SKM-1 treated with dmso at 0.1 percent for 144 hours (cell line): ENCODE measurements around the gene B3GNT7.
"Not testable (repeated sequence)": the region's sequence is repeated elsewhere in the genome, so short reads cannot be mapped to it uniquely, and the experiment has no call there.

Experiments used
- DNase-seq: peaks from one replicate; lab custom pipeline; 2025; ENCODE audit not compliant: unreplicated experiment; lab: John Stamatoyannopoulos, UW

The B3GNT7 gene

DNA sequence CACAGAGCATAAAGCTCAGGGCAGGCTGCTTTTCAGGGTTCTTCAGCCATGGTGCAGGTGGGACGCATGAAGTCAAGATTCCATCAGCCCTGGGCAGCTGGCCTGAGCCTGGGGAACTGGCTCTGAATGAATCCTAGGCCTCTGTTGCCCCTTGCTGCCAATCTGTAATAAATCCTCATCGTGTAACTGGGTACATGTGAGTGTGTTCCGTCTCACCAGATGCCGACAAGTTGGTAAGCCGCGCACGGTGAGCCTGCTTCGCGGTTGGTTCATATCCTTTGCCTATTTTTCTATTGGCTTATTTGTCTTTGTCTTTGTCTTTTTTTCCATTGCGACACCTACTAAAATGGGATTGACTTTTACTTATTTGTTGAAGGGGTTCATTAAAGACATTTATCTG is 27.7 kb downstream of the B3GNT7 start:
- no peak for DNase-seq

DNA sequence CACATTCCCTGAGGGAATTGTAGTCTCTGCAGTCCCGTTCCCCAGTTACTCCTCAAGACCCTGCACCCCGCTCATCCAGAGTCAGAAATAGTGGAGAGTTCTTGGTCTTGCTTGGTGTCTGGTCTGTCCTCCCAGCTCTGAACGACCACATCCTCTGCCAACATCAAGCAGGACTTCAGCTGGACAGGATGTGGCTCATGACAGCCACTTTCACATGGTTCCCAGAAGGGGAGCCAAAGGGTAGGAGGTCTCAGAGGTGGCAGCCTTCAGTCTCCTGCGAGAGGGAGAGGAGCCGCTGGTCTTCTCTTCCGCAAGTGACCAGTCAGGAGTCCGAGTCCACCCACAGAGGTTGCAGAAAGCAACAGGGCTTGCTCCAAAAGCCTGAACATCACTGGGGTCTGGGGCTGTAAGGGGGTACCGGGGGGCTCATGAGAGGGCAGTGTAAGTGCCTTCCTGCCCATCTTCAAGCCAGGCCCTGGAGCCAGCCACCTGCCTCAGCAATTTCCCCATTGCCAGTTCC is 29.8 kb downstream of the B3GNT7 start:
- DNase-seq: no peak

DNA sequence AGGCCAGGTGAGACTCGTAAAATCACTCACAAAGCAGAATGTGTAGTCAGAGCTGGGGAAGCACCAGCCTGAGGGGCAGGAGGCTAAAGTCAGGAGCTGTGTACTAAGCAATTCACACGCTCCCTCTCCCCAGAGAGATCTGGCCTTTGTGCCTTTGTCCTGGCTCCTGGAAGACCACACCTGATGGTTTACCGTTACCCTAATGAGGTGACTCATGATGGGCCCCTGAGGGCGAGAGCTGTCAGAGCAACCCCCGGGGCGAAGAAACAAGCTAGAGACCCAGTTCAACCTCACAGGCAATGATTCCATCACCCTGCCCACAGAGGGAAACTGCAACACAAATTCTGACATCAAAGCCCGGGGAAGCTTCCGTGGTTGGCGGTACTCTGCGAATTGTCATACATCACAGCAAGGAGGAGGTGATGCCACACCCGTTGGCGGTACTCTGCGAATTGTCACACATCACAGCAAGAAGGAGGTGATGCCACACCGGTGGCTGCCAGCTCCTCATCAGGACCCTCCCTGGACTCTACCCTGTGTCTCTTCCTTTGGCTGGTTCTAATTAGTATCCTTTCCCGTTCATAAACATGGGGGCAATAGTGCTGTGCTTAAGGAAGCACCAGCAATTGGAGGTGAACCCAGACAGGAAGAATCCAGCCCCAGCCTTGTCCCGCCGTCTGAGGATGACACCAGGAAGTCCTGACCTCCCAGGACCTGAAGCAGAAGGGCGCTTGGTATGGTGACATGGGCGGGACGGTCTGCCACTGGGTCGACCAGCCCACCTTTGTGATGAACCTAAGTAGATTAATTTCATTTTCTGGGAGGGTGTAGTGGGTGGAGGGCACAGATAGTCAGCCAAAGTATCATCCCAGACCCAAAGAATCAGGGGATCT is 30.5 kb downstream of the B3GNT7 start:
- DNase-seq: no peak

DNA sequence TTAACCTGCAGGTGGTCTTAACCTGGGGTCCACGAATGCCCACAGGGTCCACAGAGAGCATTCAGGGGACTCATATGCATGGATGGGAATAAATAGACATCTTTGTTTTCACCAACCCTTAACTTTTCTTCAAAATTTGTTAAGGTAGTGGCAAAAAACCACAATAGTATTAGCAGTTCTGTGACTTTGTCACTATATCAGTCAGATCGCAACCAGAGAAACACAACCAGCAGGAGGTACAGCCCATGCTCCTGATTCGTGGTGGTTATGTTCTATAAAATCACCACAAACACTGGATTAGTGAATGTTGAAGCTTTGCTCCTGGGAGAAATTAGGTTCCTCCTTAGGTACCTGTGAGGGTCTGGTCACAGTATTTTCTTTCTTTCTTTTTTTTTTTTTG is 31.6 kb downstream of the B3GNT7 start:
- no peak for DNase-seq

DNA sequence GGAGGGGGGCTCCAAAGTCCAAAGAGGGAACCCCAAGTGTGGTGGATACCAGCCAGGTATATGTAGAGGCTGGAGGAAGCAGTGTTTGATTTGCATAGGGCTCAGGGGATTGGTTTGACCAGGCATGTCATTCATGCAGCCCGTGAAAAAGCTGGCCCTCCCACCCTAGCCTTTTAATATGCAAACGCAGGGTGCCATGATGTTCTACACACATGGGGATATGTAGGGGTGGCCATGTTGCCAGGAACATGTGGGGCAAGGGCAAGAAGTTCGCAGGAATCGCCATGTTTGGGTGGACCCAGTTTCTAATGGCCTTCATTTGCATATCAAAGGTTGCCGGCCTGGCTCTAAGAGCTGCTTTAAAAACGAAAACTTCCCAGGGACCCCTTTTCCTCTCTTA is 33.6 kb downstream of the B3GNT7 start:
- no peak for DNase-seq

DNA sequence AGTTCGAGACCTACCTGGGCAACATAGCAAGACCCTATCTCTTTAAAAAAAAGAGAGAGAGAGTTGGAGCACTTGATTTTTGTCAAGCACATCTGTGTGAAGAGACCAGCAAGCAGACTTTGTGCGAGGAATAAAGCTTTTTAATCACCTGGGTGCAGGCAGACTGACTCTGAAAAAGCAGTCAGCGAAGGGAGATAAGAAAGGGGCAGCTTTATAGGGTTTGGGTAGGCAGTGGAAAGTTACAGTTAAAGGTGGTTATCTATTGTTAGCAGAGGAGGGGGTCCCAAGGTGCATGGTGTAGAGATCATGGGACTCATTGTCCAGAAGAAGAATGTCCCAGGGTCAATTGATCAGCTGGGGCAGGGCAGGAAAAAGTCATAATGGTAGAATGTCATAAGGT is 34.4 kb downstream of the B3GNT7 start:
- DNase-seq: no peak

DNA sequence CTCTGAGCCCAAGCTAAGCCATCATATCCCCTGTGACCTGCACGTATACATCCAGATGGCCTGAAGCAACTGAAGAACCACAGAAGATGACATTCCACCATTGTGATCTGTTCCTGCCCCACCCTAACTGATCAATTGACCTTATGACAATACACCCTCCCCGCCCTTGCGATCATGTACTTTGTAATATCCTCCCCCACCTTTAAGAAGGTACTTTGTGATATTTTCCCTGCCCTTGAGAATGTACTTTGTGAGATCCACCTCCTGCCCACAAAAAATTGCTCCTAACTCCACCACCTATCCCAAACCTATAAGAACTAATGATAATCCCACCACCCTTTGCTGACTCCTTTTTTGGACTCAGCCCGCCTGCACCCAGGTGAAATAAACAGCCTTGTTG is 34.9 kb downstream of the B3GNT7 start:
- DNase-seq: not testable (repeated sequence)

DNA sequence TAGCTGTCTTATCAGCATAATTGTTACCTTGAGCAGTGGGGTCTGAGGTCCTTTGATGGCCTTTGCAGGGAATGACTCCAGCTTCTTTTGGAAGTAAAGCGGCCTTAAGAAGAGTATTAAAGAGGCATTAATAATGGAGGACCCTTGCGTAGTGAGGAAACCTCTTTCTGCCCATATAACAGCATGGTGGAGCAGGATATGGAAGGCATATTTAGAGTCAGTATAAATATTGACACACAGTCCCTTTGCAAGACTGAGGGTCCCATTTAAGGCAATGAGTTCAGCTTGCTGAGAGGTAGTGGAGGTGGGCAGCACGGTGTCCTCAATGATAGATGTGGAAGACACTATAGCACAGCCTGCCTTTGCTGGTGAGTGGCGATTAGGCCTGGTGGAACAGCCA is 36.1 kb downstream of the B3GNT7 start:
- no peak for DNase-seq

DNA sequence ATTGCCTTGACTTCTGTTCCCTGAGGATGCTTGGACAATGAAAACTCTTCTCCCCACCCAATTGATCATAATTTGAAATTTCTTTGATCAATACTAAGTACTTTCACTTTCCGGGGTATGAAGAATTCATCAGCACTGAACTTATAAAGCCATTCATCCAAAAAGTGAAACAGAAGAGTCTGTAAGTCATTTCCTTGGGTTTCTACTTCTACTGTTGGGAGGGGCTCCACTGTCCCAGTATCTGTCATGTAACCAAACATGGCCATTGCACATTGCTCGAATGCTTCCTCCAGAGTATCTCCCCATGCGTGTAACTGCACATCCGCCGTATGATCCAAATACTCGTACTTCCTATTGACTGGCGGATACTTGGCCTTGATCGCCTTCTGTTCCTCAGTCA is 38.5 kb downstream of the B3GNT7 start:
- DNase-seq: no peak

DNA sequence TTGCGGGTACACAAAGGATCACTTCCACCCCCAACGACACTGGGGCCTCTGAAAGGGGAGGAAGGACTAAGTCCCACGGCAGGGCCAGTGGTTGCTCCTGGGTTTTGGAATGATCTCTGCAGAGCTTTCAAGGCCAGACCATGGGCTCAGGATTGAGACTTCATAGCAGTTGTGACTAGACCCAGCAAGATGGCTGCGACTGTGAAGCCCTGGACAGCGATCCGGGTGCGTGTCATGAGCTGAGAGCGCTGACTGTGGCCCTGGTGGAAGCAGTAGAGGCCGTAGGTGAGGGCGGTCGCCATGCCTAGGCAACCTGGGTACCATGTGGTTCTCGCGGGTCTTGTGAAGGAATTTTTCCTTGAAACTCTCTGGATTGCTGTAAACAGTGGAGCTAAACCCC is 41.4 kb downstream of the B3GNT7 start:
- DNase-seq: no peak

DNA sequence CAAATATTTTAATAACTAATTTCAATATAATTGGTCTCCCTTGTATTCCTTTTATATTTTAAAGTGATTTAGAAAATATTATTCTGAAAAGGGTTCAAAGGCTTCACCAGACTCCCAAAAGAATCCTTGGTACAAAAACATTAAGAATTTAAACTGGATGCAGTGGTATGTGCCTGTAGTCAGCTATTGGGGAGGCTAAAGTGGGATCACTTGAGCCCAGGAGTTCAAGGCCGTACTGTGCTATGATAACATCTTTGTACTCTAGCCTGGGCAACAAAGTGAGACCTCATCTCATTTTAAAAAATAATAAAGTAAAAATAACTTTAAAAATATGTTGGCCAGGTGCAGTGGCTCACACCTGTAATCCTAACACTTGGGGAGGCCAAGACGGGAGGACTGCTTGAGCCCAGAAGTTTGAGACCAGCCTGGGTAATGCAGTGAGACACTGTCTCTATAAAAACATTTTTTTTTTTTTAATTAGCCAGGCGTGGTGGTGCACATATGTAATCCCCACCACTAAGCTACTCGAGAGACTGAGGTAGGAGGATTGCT is 54.1 kb downstream of the B3GNT7 start:
- no peak for DNase-seq

DNA sequence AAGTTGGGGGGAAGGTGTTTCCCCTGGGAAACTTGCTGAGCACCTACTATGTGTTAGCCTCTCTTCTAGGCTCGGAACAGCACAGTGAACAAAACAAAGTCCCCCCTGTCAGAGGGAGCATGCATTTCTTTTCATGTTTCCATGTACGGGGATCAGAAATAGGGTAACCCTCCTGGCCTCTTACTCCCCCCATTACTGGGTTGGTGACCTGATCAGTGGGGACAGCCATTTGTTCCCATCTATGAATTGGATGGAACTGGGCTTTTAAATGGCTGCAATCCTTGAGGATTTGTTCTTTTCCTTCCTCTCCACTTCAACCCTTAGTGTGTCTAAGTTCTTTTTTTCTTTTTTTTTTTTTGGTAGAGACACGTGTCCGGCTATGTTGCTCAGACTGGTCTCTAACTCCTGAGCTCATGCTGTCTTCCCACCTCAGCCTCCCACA is 55.1 kb downstream of the B3GNT7 start:
- DNase-seq: no peak
